ENCODE measurements around the gene FOLR1. TPM values are rescaled to one million over a fixed set of nuclear protein-coding genes. Genes with fewer than 3 reads are reported as not detected.

FOLR1 gene
- total and polyA plus RNA-seq, 10 of the 15 experiments (the other 5 are each of a cell fraction or from before 2014, with no cell fraction given), result not detected

GRCh38 chr11:72230764-72231365 is 38.9 kb downstream of the FOLR1 start:
- H3K27me3 ChIP-seq (replicated peaks in 1 of 2; ENCODE audit: control insufficient read depth in 2 of 2, insufficient read depth in 2 of 2, low read length in 1 of 2), result no peaks in the 10 kb centered on the region
- H3K9ac ChIP-seq (ENCODE audit: control insufficient read depth, insufficient read depth, low read length), result no peak overlapping the region
- peaks cover 6% of the 10 kb centered on the region for H3K79me2 ChIP-seq (ENCODE audit: control insufficient read depth, insufficient read depth, low read length)
- H3K4me3 ChIP-seq, result no peak overlapping the region
- RAD21 ChIA-PET (ENCODE audit: unreplicated experiment), result no interaction called here
- no peaks in the 10 kb centered on the region for H3K9me3 ChIP-seq (replicated peaks; ENCODE audit: control insufficient read depth, insufficient read depth, low read length)
- no peak overlapping the region for H3K27ac ChIP-seq (ENCODE audit: control insufficient read depth, insufficient read depth)
- in situ Hi-C loops (cut with MboI) (no loop called here), intact Hi-C loops (cut with micrococcal nuclease; ENCODE audit: unreplicated experiment) (no loop called here)
- no peak for ATAC-seq
- no peak for TF ChIP-seq CEBPB (IDR thresholded peaks at IDR 0.05; ENCODE audit: borderline replicate concordance in 1 of 2, low read depth in 2 of 2, low read length in 2 of 2)
- no peak for TF ChIP-seq EP300 (IDR thresholded peaks at IDR 0.05; ENCODE audit: borderline replicate concordance in 1 of 2, control insufficient read depth in 1 of 2, low read depth in 2 of 2, low read length in 2 of 2)
- no peak for TF ChIP-seq BRCA1 (IDR thresholded peaks at IDR 0.05; ENCODE audit: low read depth, low read length)
- no peak for TF ChIP-seq MYC (IDR thresholded peaks at IDR 0.05; ENCODE audit: insufficient read depth, insufficient read length, insufficient replicate concordance, low read length, severe bottlenecking)
- TF ChIP-seq NRF1 (conservative IDR thresholded peaks at IDR 0.05; ENCODE audit: low read depth, low read length), result no peak
- no peak for TF ChIP-seq TBL1XR1 (IDR thresholded peaks at IDR 0.05; ENCODE audit: low read depth, low read length)
- TF ChIP-seq NFXL1 (IDR thresholded peaks at IDR 0.05; ENCODE audit: borderline replicate concordance), result no peak
- no peak for TF ChIP-seq CEBPZ (IDR thresholded peaks at IDR 0.05; ENCODE audit: low read depth, low read length)
- no peak for TF ChIP-seq ZNF24 (IDR thresholded peaks at IDR 0.05)
- TF ChIP-seq MXI1 (IDR thresholded peaks at IDR 0.05; ENCODE audit: low read depth, low read length), result no peak
- TF ChIP-seq DPF2 (IDR thresholded peaks at IDR 0.05), result no peak
- TF ChIP-seq EGR1 (IDR thresholded peaks at IDR 0.05; ENCODE audit: borderline replicate concordance in 1 of 2, low read depth in 2 of 2, low read length in 2 of 2), result no peak
- TF ChIP-seq GATAD2B (conservative IDR thresholded peaks at IDR 0.05; ENCODE audit: low read depth), result no peak
- no peak for TF ChIP-seq ZNF217 (IDR thresholded peaks at IDR 0.05)
- TF ChIP-seq HSF1 (IDR thresholded peaks at IDR 0.05; ENCODE audit: low read depth, low read length), result no peak
- no peak for TF ChIP-seq MLLT1 (IDR thresholded peaks at IDR 0.05)
- POLR2A ChIA-PET, result no interaction called here
- H3K4me1 ChIP-seq (ENCODE audit: control insufficient read depth, insufficient read depth, low read length), result peaks cover 4% of the 10 kb centered on the region
- CTCF ChIA-PET, result no interaction called here
- no peak overlapping the region for H2AFZ ChIP-seq (ENCODE audit: control insufficient read depth, low read depth, low read length)
- FAIRE-seq, result no peak
- peaks cover 24 to 31% of the 10 kb centered on the region in 2 experiments; a peak in 3 of 4 replicates for H3K36me3 ChIP-seq (ENCODE audit: control insufficient read depth in 2 of 2, insufficient read depth in 2 of 2, low read length in 1 of 2)
- no peak for DNase-seq (ENCODE audit: low read depth, low spot score)
- BruUV-seq (replicated peaks), result no TSS peak
- no peak overlapping the region for H3K4me2 ChIP-seq (ENCODE audit: control insufficient read depth, insufficient read depth)
- 91% methylated on average over 15 of the region's 18 CpGs for whole genome bisulfite sequencing (ENCODE audit: insufficient coverage, insufficient replicate concordance, low lambda C conversion rate, missing lambda C conversion rate)
- SMC1A ChIA-PET (ENCODE audit: uncharacterized antibody, unreplicated experiment), result no interaction called here
- no peaks in the 10 kb centered on the region; the same call in 1 of the 2 replicates for H4K20me1 ChIP-seq (ENCODE audit: control insufficient read depth, insufficient read depth)
